Keratinocyte (primary cell): Measurements from ENCODE around the gene TDRD3.

Source experiments
- CTCF ChIP-seq, 3 experiments: IDR thresholded peaks in 1 of 3; conservative IDR thresholded peaks in 1 of 3; optimal IDR thresholded peaks in 1 of 3; 2 replicates in 2 of 3; 3 replicates in 1 of 3; pipeline versions ENCODE3 to v1.5.1; 2011; ENCODE audit warnings: low read length in 3 of 3, mild to moderate bottlenecking in 3 of 3, moderate library complexity in 2 of 3, control low read depth in 1 of 3, inconsistent platforms in 1 of 3; ENCODE audit not compliant: insufficient read depth in 2 of 3; ENCODE audit errors: extremely low read depth in 1 of 3
- EZH2 ChIP-seq: IDR thresholded peaks from one replicate; pipeline ENCODE4 v1.6.1; 2012; ENCODE audit warnings: inconsistent platforms, mild to moderate bottlenecking, low read length, moderate library complexity

- TF ChIP-seq CTCF (optimal IDR thresholded peaks at IDR 0.05 in 1 of 3, IDR thresholded peaks at IDR 0.05 in 1 of 3, conservative IDR thresholded peaks at IDR 0.05 in 1 of 3; ENCODE audit: extremely low read depth in 1 of 3, insufficient read depth in 2 of 3, low read length in 3 of 3), result no peak
- TF ChIP-seq EZH2, result no peak
Observed at GRCh38 chr13:60351326-60351725, 45.7 kb upstream of the TDRD3 start.
